Activated CD4-positive, alpha-beta memory T cell treated with anti-CD3 and anti-CD28 coated beads, Interleukin-2, amount 10 ng/mL, durations not matched to agents 7 days and 5 days (primary cell): ENCODE results near the gene DIP2B. TPM values are rescaled to one million over a fixed set of nuclear protein-coding genes. Genes with fewer than 3 reads are reported as not detected.
"Not testable (repeated sequence)": the region's sequence is repeated elsewhere in the genome, so short reads cannot be mapped to it uniquely, and the experiment has no call there.

Source experiments
- CTCF ChIA-PET: fragments of 350-600 bp; sonication (Branson Sonifier 250); formaldehyde crosslinking; loops from one replicate; lab custom pipeline; 2021; ENCODE audit warnings: antibody characterized with exemption, inconsistent platforms; lab: Charles Lee
- POLR2A ChIA-PET: fragments of 350-600 bp; sonication (Branson Sonifier 250); formaldehyde crosslinking; loops from one replicate; lab custom pipeline; 2021; ENCODE audit warnings: antibody characterized with exemption; lab: Charles Lee
- DNase-seq: peaks from one replicate; pipeline ENCODE4 v3.0.0-alpha.2; 2020
- H3K27ac Mint-ChIP-seq: one replicate; pipeline ENCODE4 v1.8.0; 2021; ENCODE audit warnings: mild to moderate bottlenecking, mixed read lengths
- H3K27me3 Mint-ChIP-seq: one replicate; pipeline ENCODE4 v1.8.0; 2021; ENCODE audit warnings: mixed read lengths
- H3K36me3 Mint-ChIP-seq: one replicate; pipeline ENCODE4 v1.8.0; 2021; ENCODE audit warnings: low read depth, mixed read lengths
- H3K4me1 Mint-ChIP-seq: one replicate; pipeline ENCODE4 v1.8.0; 2021; ENCODE audit warnings: mixed read lengths
- H3K4me3 Mint-ChIP-seq: one replicate; pipeline ENCODE4 v1.8.0; 2021; ENCODE audit warnings: mild to moderate bottlenecking, mixed read lengths
- H3K9me3 Mint-ChIP-seq: one replicate; pipeline ENCODE4 v1.8.0; 2021; ENCODE audit warnings: mixed read lengths
- total RNA-seq, 2 experiments: library from RNA; stranded (reverse); gene quantifications; one replicate each; pipeline ENCODE4 v1.2.3, GENCODE V29; 2021

Gene DIP2B
- total RNA-seq, 2 experiments from 2014 or later, result 20.3 to 22.9 TPM

DNA sequence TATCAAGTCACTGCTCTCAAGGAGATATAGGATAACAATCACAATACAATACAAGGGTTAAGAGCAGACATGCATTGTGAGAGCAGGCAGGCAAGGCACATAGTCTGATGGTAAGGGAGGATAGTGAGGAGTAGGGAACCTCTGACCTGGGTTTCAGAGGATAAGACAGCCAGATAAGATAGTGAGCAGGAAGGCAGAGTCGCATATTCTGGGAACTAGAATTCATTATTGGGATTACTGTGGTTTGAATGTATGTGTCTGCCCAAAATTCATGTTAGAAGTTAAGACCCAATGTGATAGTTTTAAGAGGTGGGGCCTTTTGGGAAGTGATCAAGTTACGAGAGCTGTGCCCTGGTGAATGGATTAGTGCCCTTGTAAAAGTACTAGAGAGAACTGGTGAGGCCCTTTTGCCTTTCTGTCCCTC, 244.7 kb downstream of the DIP2B start:
- peaks cover 19% of the 10 kb centered on the region for H3K36me3 Mint-ChIP-seq
- no peak overlapping the region for H3K27ac Mint-ChIP-seq
- H3K4me3 Mint-ChIP-seq, result no peak overlapping the region
- no peaks in the 10 kb centered on the region for H3K9me3 Mint-ChIP-seq
- no peaks in the 10 kb centered on the region for H3K4me1 Mint-ChIP-seq
- CTCF ChIA-PET, result interaction anchor here (0.6 kb wide), 1 partner anchor 14 kb away, joined by 5 read pairs; the partner anchor contains the start of gene ATF1
- H3K27me3 Mint-ChIP-seq, result no peaks in the 10 kb centered on the region
- DNase-seq, result no peak
- POLR2A ChIA-PET, result interaction anchor here (0.9 to 1.3 kb wide), 2 partner anchors 9 to 27 kb away, joined by 3 read pairs; no protein-coding TSS in a partner anchor

- Mint-ChIP-seq H3K27ac (no peak overlapping the region), H3K4me3 (no peak overlapping the region), H3K9me3 (no peaks in the 10 kb centered on the region), H3K4me1 (no peaks in the 10 kb centered on the region), H3K36me3 (peaks cover 18% of the 10 kb centered on the region), H3K27me3 (no peaks in the 10 kb centered on the region)
- no peak for DNase-seq
- POLR2A ChIA-PET, result interaction anchor here (1.3 kb wide), 1 partner anchor 10 kb away, joined by 3 read pairs; no protein-coding TSS in a partner anchor
- CTCF ChIA-PET, result no interaction called here
Measured at GRCh38 chr12:50750366-50750765, 245.6 kb downstream of the DIP2B start.

DNA sequence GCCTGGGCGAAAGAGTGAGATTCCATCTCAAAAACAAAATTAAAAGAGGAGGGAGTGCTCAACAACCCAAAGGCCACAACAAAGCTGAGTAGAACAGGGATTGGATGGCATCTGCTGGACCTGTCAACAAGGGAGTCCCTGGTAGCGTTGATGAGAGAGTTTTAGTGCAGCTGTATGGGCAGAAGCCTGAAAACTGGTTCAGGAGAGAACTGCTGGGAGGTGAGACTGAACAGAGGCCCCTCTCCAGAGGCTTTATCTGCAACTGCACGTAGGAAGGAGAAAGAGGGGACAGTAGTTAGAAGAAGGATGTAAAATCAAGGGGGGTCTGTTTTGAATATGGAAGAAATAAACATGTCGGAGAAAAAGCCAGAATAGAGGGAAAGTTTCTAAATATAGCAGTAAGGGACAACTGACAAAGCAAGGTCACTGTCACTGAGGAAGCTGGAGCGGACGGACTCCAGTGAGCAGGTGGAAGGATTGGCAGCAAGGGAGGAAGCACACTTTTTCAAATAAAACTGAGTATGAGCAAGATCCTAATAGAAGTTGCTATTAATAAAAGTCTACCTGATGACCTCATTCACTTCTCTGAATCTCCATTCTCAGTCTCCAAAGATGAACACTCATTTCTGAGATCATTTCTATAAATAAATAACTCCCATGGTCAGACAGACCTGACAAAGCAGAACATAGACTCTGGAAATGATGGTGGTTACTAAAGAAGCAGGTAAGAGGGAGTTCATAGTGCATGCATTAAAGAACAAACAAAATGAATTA, 247.3 kb downstream of the DIP2B start:
- H3K4me1 Mint-ChIP-seq, result peaks cover 2% of the 10 kb centered on the region
- no peak overlapping the region for H3K4me3 Mint-ChIP-seq
- CTCF ChIA-PET, result interaction anchor here (1.1 to 1.6 kb wide), 2 partner anchors 13 to 17 kb away, joined by 3 read pairs; no protein-coding TSS in a partner anchor
- H3K36me3 Mint-ChIP-seq, result peaks cover 12% of the 10 kb centered on the region
- H3K27me3 Mint-ChIP-seq, result no peaks in the 10 kb centered on the region
- DNase-seq, result no peak
- no peak overlapping the region for H3K27ac Mint-ChIP-seq
- H3K9me3 Mint-ChIP-seq, result no peaks in the 10 kb centered on the region
- POLR2A ChIA-PET, result interaction anchor here (0.6 to 1.0 kb wide), 2 partner anchors 11 to 189 kb away, joined by 3 read pairs; no protein-coding TSS in a partner anchor

GRCh38 chr12:50753232-50753769, 248.5 kb downstream of the DIP2B start:
- peaks cover 2% of the 10 kb centered on the region for H3K4me1 Mint-ChIP-seq
- no peak overlapping the region for H3K27ac Mint-ChIP-seq
- ChIA-PET CTCF (interaction anchor here (0.7 kb wide), 1 partner anchor 507 kb away, joined by 4 read pairs; no protein-coding TSS in a partner anchor), POLR2A (no interaction called here)
- no peak overlapping the region for H3K4me3 Mint-ChIP-seq
- DNase-seq, result no peak
- H3K27me3 Mint-ChIP-seq, result no peaks in the 10 kb centered on the region
- H3K36me3 Mint-ChIP-seq, result peaks cover 4% of the 10 kb centered on the region
- no peaks in the 10 kb centered on the region for H3K9me3 Mint-ChIP-seq

DNA sequence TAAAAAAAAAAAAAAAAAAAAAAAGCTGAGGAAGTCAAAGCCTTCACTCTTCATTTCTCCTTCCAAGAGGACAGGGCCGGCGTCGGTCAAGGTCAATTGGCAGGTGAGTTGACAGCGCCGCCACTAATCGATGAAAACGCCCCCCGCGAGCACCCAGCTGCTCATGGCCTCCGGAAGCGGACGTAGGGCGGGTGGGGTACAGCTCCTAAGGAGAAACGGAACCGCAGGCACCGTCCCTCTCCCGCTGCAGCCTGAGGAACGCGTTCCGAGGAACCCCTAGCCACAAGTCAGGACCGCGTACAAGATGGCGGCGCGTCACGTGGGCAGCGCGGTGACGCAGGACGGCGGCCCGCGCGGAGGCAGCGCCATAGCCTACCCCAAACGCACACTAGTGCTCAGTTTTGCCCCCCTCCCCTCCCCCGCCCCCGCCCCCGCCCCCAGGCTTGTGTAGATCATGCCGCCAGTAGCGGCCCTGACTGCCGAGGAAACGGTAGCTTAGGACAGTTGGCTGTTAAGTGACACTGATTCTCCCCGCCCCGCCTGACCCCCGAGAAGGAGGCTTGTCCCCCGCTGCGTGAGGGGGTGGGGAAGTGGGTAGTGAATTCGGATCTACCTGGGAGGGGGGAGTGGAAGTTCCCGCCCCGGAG, 259.0 kb downstream of the DIP2B start, which contains the start of gene ATF1:
ATF1 (plus strand) TSS at position 463 of the 647 bp plus-strand sequence. CDS start 16,045 bp downstream, outside the sequence.
- Mint-ChIP-seq H3K27me3 (no peaks in the 10 kb centered on the region), H3K36me3 (peaks cover 25% of the 10 kb centered on the region), H3K4me3 (peak within 1 kb of the TSS; percentile 79), H3K9me3 (no peaks in the 10 kb centered on the region), H3K27ac (peak within 1 kb of the TSS; percentile 91), H3K4me1 (peaks cover 32% of the 10 kb centered on the region)
- DNase-seq, result peak; percentile 93
- ChIA-PET POLR2A (interaction anchor here (0.5 to 3.1 kb wide), 30 partner anchors 9 to 738 kb away, joined by 3 to 40 read pairs (median 6); partner anchors contain the start of genes BIN2, COX14, CSRNP2 and DAZAP2), CTCF (interaction anchor here (0.7 to 2.5 kb wide), 16 partner anchors 10 to 288 kb away, joined by 3 to 25 read pairs (median 6); partner anchors contain the start of genes DIP2B and SLC11A2)

GRCh38 chr12:50764286-50765094, 259.7 kb downstream of the DIP2B start:
- DNase-seq, result peak; percentile 77
- Mint-ChIP-seq H3K27ac (peak overlapping the region; percentile 91), H3K4me3 (peak overlapping the region; percentile 79), H3K4me1 (peaks cover 35% of the 10 kb centered on the region), H3K36me3 (peaks cover 28% of the 10 kb centered on the region), H3K9me3 (peaks cover 4% of the 10 kb centered on the region), H3K27me3 (no peaks in the 10 kb centered on the region)
- CTCF ChIA-PET, result interaction anchor here (0.6 to 2.5 kb wide), 43 partner anchors 9 to 1024 kb away, joined by 3 to 25 read pairs (median 4); partner anchors contain the start of genes DAZAP2, DIP2B, POU6F1 and SLC11A2
- POLR2A ChIA-PET, result interaction anchor here (0.5 to 3.1 kb wide), 32 partner anchors 9 to 653 kb away, joined by 3 to 40 read pairs (median 6); partner anchors contain the start of genes BIN2, CERS5, COX14 and CSRNP2

DNA sequence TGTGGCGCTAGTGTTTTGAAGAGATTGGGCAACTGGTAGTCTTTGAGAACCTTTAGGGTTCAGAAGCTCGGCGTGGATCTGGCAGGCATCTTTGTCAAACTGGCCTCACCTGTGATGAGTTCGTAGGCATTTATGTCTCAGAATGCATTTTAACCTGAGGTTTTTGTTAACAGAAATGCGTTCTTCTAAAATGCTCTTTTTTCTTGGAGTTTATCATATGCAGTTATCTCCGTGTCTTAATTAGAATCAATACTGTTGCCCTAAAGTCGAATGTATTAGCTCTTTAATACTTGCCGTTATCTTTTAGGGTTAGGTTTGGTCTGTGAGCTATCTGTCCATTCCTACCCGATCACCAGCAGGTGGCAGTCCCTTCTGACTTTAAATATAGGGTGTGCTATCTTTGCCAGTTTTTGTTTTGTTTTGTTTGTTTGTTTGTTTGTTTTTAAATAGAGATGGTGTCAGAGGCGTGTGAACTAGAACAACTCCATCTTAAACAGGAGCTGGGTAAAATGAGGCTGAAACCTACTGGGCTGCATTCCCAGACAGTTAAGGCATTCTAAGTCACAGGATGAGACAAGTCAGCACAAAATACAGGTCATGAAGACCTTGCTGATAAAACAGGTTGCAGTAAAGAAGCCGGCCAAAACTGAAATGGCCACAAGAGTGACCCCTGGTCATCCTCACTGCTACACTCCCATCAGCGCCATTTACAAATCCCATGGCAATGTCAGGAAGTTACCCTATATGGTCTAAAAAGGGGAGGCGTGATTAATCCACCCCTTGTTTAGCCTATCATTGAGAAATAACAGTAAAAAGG, 260.5 kb downstream of the DIP2B start:
- ChIA-PET CTCF (interaction anchor here (0.6 to 2.5 kb wide), 45 partner anchors 9 to 1024 kb away, joined by 3 to 25 read pairs (median 4); partner anchors contain the start of genes DAZAP2, DIP2B, POU6F1 and SLC11A2), POLR2A (interaction anchor here (0.5 to 3.1 kb wide), 29 partner anchors 9 to 653 kb away, joined by 3 to 40 read pairs (median 7); partner anchors contain the start of genes BIN2, CERS5, COX14 and CSRNP2)
- H3K27me3 Mint-ChIP-seq, result no peaks in the 10 kb centered on the region
- H3K27ac Mint-ChIP-seq, result peak overlapping the region; percentile 91
- peak; percentile 65 for DNase-seq
- peaks cover 30% of the 10 kb centered on the region for H3K36me3 Mint-ChIP-seq
- H3K9me3 Mint-ChIP-seq, result peaks cover 4% of the 10 kb centered on the region
- peaks cover 35% of the 10 kb centered on the region for H3K4me1 Mint-ChIP-seq
- peak overlapping the region; percentile 79 for H3K4me3 Mint-ChIP-seq

DNA sequence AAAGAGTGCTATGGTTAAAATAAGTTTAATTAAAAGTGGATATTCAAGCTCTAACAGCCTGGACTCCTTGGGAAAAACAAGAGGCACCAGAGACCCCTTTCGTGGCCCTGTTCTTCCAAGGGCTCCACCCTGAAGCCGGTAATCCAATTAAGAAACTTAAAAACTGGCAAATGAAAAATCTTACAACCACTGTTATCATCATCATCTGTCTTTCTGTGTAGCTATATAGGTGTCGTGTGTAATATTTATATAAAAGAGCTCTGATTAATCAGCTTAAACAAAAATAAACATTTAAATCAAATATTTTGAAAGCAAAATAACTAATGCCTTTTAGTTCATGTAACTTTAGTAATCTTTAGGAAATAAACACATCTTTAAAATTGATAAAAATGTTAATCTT, 263.6 kb downstream of the DIP2B start:
- no peak for DNase-seq
- H3K27ac Mint-ChIP-seq, result no peak overlapping the region
- ChIA-PET CTCF (no interaction called here), POLR2A (interaction anchor here (1.2 kb wide), 1 partner anchor 29 kb away, joined by 3 read pairs; no protein-coding TSS in a partner anchor)
- H3K4me1 Mint-ChIP-seq, result peaks cover 30% of the 10 kb centered on the region
- H3K4me3 Mint-ChIP-seq, result no peak overlapping the region
- peaks cover 8% of the 10 kb centered on the region for H3K9me3 Mint-ChIP-seq
- no peaks in the 10 kb centered on the region for H3K27me3 Mint-ChIP-seq
- peaks cover 47% of the 10 kb centered on the region for H3K36me3 Mint-ChIP-seq

- CTCF ChIA-PET, DNase-seq, H3K27me3 Mint-ChIP-seq, H3K4me3 Mint-ChIP-seq, H3K27ac Mint-ChIP-seq, H3K9me3 Mint-ChIP-seq: not testable (repeated sequence)
- Mint-ChIP-seq H3K36me3 (peaks cover 48% of the 10 kb centered on the region), H3K4me1 (peaks cover 32% of the 10 kb centered on the region)
- POLR2A ChIA-PET, result interaction anchor here (1.2 kb wide), 1 partner anchor 29 kb away, joined by 3 read pairs; no protein-coding TSS in a partner anchor
Measured at GRCh38 chr12:50768813-50769212, 264.0 kb downstream of the DIP2B start.

DNA sequence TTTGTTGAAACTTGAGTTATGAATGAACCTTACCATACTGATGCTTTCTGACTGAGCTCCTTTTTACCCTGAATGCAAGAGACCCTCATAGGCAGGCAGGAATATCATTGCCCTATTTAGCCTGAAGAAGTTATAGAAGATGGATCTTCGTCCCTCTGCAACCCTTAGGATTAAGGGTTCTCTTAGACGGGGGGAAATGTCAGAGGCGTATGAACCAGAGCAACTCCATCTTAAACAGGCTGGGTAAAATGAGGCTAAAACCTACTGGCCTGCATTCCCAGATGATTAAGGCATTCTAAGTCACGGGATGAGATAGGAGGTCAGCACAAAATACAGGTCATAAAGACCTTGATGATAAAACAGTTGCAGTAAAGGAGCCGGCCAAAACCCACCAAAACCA, 266.6 kb downstream of the DIP2B start:
- Mint-ChIP-seq H3K9me3 (peaks cover 8% of the 10 kb centered on the region), H3K36me3 (peaks cover 40% of the 10 kb centered on the region), H3K4me3 (no peak overlapping the region), H3K4me1 (peaks cover 24% of the 10 kb centered on the region), H3K27me3 (no peaks in the 10 kb centered on the region), H3K27ac (no peak overlapping the region)
- POLR2A ChIA-PET, result no interaction called here
- CTCF ChIA-PET, result no interaction called here
- no peak for DNase-seq

DNA sequence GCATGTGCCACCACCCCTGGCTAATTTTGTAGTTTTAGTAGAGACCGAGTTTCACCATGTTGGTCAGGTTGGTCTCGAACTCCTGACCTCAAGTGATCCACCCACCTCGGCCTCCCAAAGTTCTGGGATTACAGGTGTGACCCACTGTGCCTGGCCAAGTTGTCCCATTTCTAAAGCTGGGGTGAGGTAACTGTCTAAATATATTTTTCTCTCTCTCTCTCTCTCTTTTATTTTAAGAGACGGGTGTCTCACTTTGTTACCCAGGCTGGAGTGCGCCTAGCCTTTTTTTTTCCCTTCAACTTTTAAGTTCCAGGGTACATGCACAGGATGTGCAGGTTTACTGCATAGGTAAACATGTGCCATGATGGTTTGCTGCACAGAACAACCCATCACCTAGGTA, 267.7 kb downstream of the DIP2B start:
- CTCF ChIA-PET, result no interaction called here
- Mint-ChIP-seq H3K36me3 (peaks cover 35% of the 10 kb centered on the region), H3K9me3 (peaks cover 8% of the 10 kb centered on the region), H3K4me3 (no peak overlapping the region), H3K27ac (no peak overlapping the region), H3K27me3 (no peaks in the 10 kb centered on the region), H3K4me1 (peaks cover 23% of the 10 kb centered on the region)
- POLR2A ChIA-PET, result no interaction called here
- no peak for DNase-seq
